Measurements from ENCODE around the gene GET4. TPM values are rescaled to one million over a fixed set of nuclear protein-coding genes. Genes with fewer than 3 reads are reported as not detected.

GET4 gene
- total RNA-seq, 1 experiment from 2014 or later: 120 TPM

GRCh38 chr7:849145-849544 is 27.2 kb upstream of the GET4 start:
- Histone ChIP-seq H3K36me3 (ENCODE audit: low read depth) (peaks cover 31% of the 10 kb centered on the region), H3K4me3 (no peak overlapping the region), H3K4me1 (replicated peaks; ENCODE audit: insufficient read depth) (no peaks in the 10 kb centered on the region), H2AFZ (no peak overlapping the region), H3K9me2 (ENCODE audit: insufficient read depth) (no peaks in the 10 kb centered on the region), H3K9me3 (ENCODE audit: insufficient read depth, low read depth) (no peaks in the 10 kb centered on the region), H4K20me1 (ENCODE audit: insufficient read depth) (peaks cover 8% of the 10 kb centered on the region; the same call in 1 of the 2 replicates), H3K4me2 (no peak overlapping the region), H3F3A (ENCODE audit: insufficient read depth, low read depth) (peaks cover 6% of the 10 kb centered on the region; the same call in 1 of the 2 replicates), H3K27ac (no peak overlapping the region), H3K79me2 (ENCODE audit: low read depth) (peaks cover 14% of the 10 kb centered on the region; the same call in 1 of the 2 replicates), H3K27me3 (ENCODE audit: insufficient read depth, low read depth) (no peaks in the 10 kb centered on the region)
- ChIA-PET POLR2A (ENCODE audit: unreplicated experiment) (no interaction called here), CTCF (no interaction called here)
- TF ChIP-seq EZH2 (IDR thresholded peaks at IDR 0.05; ENCODE audit: low read depth): no peak
- no peak for TF ChIP-seq CTCF (conservative IDR thresholded peaks at IDR 0.05)
- intact Hi-C loops (cut with micrococcal nuclease; ENCODE audit: unreplicated experiment): loop anchor here (10.0 kb wide), 1 partner anchor 1696 kb away; no protein-coding TSS in a partner anchor
- no peak for DNase-seq
- BruUV-seq (replicated peaks): no TSS peak

- H3K4me3 ChIP-seq: no peak overlapping the region
These were observed 26.6 kb upstream of the GET4 start for GRCh38 chr7:849781-850180.

GRCh38 chr7:851204-851603 is 25.1 kb upstream of the GET4 start:
- TF ChIP-seq EZH2 (IDR thresholded peaks at IDR 0.05; ENCODE audit: low read depth) (no peak), CTCF (conservative IDR thresholded peaks at IDR 0.05) (no peak)
- Histone ChIP-seq H3K27me3 (ENCODE audit: insufficient read depth, low read depth) (no peaks in the 10 kb centered on the region), H3K4me2 (no peak overlapping the region), H3K9me2 (ENCODE audit: insufficient read depth) (no peaks in the 10 kb centered on the region), H3K4me3 (no peak overlapping the region), H4K20me1 (ENCODE audit: insufficient read depth) (peaks cover 5% of the 10 kb centered on the region; the same call in 1 of the 2 replicates), H2AFZ (no peak overlapping the region), H3K79me2 (ENCODE audit: low read depth) (peaks cover 5% of the 10 kb centered on the region; the same call in 1 of the 2 replicates), H3K36me3 (ENCODE audit: low read depth) (peaks cover 30% of the 10 kb centered on the region), H3K9me3 (ENCODE audit: insufficient read depth, low read depth) (no peaks in the 10 kb centered on the region), H3K4me1 (replicated peaks; ENCODE audit: insufficient read depth) (no peaks in the 10 kb centered on the region), H3F3A (ENCODE audit: insufficient read depth, low read depth) (peaks cover 6% of the 10 kb centered on the region; the same call in 1 of the 2 replicates), H3K27ac (no peak overlapping the region)
- no TSS peak for BruUV-seq (replicated peaks)
- intact Hi-C loops (cut with micrococcal nuclease; ENCODE audit: unreplicated experiment): loop anchor here (5.0 kb wide), 1 partner anchor 64 kb away; no protein-coding TSS in a partner anchor
- ChIA-PET POLR2A (ENCODE audit: unreplicated experiment) (no interaction called here), CTCF (no interaction called here)
- DNase-seq: no peak

More at GRCh38 chr7:849781-850180, 26.6 kb upstream of the GET4 start:
- H2AFZ ChIP-seq: no peak overlapping the region
- no peaks in the 10 kb centered on the region for H3K4me1 ChIP-seq (replicated peaks; ENCODE audit: insufficient read depth)
- BruUV-seq (replicated peaks): no TSS peak
- H3K79me2 ChIP-seq (ENCODE audit: low read depth): peaks cover 14% of the 10 kb centered on the region; the same call in 1 of the 2 replicates
- H3F3A ChIP-seq (ENCODE audit: insufficient read depth, low read depth): peaks cover 6% of the 10 kb centered on the region; the same call in 1 of the 2 replicates
- no peaks in the 10 kb centered on the region for H3K9me2 ChIP-seq (ENCODE audit: insufficient read depth)
- H3K27me3 ChIP-seq (ENCODE audit: insufficient read depth, low read depth): no peaks in the 10 kb centered on the region
- H3K36me3 ChIP-seq (ENCODE audit: low read depth): peaks cover 31% of the 10 kb centered on the region
- no peak overlapping the region for H3K4me2 ChIP-seq
- DNase-seq: no peak
- no peaks in the 10 kb centered on the region for H3K9me3 ChIP-seq (ENCODE audit: insufficient read depth, low read depth)
- ChIA-PET POLR2A (ENCODE audit: unreplicated experiment) (no interaction called here), CTCF (no interaction called here)
- TF ChIP-seq CTCF (conservative IDR thresholded peaks at IDR 0.05): no peak
- no peak for TF ChIP-seq EZH2 (IDR thresholded peaks at IDR 0.05; ENCODE audit: low read depth)
- peaks cover 8% of the 10 kb centered on the region; the same call in 1 of the 2 replicates for H4K20me1 ChIP-seq (ENCODE audit: insufficient read depth)
- intact Hi-C loops (cut with micrococcal nuclease; ENCODE audit: unreplicated experiment): loop anchor here (5.0 to 10.0 kb wide), 2 partner anchors 62 to 1695 kb away; no protein-coding TSS in a partner anchor
- no peak overlapping the region for H3K27ac ChIP-seq
